Islet of Langerhans (tissue), 1 donor: Measurements from ENCODE around the gene CTRB1.
"Not testable (repeated sequence)": the region's sequence is repeated elsewhere in the genome, so short reads cannot be mapped to it uniquely, and the experiment has no call there.

Source experiments
- FAIRE-seq: peaks from one replicate; lab custom pipeline; 2011; peaks lifted over from hg19 to GRCh38; lab: Jason Lieb, UNC

CTRB1 gene

DNA sequence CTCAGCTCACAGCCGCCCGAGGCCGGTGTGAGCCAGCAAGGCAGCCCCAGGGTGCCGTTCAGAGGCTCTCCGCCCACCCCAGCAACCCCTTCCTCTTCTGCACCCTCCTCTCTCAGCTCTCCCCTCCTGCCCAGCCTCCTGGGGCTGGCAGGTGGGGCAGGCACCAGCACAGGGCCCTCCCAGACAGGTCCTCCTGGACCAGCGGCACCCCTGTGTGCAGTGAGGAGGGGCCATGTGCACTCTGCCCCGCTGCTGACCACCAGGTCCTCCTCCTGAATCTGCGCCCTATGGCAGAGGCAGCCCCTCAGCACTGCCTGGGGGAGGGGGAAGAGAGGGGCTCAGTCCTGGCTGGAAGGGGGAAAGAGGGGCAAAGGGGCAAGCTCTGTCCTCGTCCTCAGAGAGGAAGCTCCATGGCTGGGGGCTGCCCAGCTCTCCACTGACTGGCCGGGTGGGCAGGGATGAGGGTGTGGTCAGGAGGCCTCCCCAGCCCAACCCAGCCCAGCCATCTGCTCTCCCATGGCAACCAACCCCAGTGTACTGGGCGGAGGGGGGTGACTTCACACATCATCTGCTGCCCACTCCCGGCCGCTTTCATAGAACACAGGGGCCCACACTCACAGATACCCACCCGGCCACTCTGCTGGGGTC is 38.0 kb downstream of the CTRB1 start:
- FAIRE-seq = no peak

- FAIRE-seq = no peak
Measured at GRCh38 chr16:75257886-75258806, 39.4 kb downstream of the CTRB1 start.

DNA sequence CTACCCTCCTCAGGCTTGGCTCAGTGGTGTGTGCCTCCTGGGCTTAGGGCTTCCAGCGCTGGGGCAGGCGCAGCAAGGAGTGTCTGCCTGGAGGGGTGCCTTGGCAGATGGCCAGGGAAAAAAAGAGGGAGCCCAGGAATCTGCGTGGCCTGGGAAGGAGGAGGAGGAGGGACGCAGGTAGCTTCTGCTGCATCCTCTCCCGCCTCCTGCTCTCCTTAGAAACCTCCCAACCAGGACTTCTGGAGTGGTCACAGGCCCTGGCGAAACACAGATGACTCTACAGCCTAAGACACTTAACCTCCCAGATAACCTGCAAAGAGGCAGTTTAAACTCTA is 40.0 kb downstream of the CTRB1 start:
- no peak for FAIRE-seq

- FAIRE-seq = no peak
Measured at GRCh38 chr16:75260851-75261589, 42.2 kb downstream of the CTRB1 start.

DNA sequence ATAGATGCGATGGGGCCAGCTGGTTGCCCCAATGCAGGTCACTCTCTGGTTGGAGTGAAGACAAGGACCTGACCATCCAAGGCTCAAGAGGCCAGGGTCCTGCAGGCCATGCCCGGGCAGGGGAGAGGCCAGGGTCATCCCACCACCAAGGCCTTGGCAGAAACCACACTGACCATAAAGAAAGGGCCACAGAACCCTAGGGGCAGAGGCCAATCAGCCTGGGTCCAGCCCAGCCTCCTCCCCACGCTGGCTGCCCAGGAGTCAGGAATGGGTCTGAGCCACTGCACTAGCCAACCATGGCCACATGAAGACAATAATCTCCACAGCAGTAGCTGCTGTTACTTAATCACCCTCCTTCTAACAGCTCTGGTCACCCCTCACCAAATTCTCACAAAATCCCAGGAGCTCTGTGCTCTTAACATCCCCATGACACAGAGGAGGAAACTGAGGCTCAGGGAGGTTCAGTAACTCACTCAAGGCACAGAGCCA is 42.8 kb downstream of the CTRB1 start:
- FAIRE-seq = no peak

- FAIRE-seq = no peak
Measured at GRCh38 chr16:75262104-75262799, 43.5 kb downstream of the CTRB1 start.

DNA sequence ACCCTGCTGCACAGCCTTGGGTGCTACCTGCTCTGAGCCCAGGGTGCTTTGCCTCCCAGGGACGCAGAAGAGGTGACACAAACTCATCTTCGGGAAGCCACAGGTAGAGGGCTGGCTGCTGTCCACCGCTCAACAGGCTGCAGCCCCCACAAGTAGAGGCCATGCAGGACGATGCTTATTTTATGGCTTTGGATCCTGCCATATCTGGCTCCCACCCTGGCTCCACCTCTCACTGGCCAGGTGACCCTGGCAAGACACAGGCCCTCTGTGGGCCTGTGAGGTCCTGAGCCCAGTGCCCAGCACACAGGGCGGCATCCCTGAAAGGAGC is 44.0 kb downstream of the CTRB1 start:
- FAIRE-seq = no peak

DNA sequence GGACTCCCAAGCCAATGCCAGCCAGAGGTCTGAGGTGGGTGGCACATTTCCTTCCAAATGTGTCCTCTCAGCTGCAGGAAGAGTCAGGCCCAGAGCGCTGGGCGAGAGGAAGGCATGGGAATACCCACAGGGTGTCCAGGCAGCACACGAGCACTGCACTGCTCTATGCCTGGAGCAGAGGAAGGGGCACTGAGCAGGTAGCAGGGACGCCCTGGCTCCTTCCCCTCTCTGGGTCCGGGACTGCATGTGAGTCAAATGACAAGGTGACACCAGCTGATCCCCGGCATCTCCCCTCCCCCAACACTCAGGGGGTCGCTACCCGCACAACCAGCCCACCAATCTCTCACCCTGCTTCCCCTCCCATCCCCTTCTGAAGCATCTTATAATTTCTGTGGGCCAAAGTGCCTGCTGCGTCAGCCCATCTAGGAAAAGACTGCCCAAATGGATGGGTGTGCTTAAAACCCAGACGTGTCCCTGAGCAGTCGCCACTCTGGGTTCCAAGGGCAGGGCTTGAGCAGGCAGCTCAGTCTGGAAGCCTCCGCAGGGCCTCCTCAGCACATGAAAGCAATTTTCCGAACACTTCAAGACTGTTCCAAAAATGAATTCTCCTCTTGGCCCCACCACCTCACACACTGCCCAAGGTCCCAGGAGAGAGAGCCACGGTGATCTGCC is 44.6 kb downstream of the CTRB1 start:
- no peak for FAIRE-seq

GRCh38 chr16:75263963-75264445 is 45.2 kb downstream of the CTRB1 start:
- no peak for FAIRE-seq

DNA sequence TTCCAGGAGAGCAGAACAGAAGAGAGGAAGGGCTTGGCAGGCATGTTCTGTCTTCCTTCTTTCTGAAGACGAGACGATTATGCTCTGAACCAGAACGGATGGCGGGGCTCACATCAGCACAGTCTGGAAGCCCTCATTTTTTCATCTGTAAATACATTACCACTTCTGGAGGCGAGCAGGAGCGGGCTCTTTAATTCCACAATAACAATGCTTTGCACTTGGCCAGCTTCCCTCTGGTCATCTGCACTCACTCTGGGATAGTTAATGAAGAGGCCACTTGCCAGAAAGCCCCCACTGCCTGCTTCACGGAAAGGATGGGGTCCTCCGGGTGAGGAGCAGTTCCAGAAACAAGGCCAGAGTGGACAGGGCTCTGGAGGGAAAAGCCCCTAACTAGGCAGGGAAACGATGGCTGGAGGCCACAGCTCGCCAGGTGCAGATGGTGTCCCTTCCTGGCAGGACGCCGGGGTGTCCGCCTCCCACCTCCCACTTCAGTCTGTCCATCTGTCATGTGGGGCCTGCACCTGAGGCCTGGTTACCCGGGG is 45.7 kb downstream of the CTRB1 start:
- no peak for FAIRE-seq

DNA sequence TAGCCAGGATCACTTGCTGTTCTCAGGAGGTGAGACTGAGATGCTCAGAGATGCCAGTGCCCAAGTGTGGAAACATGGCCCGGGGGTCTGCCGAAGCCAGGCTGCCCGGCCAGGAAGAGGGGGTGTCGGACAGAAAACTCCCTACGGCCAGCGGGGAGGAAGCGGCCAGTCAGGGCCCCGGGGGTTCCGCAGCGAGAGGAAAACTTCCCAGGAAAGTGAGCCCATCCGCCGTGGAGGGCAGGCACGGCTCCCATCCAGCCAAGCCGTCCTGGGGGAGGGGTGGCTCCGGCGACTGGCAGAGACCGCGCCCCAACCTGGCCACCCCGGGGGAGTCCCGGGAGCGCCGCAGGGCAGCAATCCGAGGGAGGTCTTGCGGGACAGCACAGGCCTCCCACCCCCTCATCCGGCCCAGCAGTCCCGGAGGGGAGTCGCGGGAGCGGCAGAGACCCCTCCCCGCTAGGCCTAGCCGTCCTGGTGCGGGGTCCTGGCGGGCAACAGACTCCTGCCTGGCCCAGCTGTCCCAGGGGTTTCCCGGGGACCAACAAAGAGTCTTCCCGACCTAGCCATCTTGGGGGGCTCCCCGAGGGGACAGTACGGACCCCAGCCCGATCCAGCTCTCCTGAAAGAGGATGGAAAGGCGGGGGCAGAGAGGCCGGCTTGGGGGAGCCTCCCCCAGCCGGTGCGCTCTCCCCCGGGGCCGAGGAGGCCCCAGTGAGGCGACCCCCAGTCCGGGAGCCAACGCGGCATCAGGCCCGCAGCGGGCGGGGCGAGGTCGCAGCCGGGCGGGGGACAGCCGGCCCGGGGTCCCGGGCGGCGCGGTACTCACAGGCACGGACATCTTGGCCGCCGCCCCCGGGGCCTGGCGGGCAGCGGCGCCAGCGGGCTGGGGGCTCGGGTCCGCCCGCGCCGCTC is 46.5 kb downstream of the CTRB1 start:
- FAIRE-seq = no peak

GRCh38 chr16:75265911-75266701 is 47.3 kb downstream of the CTRB1 start:
- no peak for FAIRE-seq

DNA sequence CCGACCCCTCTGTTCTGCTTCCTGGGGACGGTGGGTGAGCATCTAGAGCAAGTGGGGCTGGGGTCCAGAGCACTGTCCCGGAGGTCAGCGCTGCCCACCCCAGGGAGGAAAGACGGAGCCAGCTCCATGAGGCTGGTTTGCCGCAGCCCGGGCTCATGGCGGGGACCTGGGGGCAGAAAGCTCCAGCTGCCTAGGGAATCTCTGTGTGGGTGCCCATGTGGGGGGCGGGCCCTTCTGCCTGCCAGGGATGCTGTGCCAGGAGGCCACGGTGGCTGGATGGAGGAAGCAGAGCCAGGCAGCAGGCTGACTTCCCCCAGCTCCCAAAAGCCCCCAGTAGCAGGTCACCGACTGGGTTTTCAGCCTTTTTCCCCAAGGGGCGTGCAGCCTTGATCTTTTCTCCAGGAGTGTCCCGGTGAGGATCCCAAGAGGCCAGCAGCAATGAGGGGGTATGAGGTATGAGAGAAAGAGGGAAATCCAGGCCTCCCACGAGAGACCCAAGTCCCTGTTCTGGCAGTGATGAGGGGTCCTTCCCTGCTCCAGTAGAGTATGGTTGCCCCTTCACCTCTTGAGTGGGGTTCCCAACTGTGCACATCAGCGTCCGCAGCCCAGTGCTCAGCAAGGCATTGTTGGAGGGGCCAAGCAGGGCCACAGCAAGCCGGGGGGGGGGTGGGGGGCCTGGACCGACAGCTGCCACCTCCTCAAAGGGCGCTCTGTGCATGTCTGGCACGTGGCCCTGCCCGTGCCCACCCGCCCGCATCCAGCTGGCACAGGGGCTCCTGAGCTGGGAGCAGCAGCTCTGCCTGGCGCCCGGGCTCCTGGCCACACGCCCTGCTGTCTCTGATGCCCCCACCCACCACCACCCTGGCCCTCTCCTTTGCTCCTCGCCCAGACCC is 48.2 kb downstream of the CTRB1 start:
- FAIRE-seq = no peak

DNA sequence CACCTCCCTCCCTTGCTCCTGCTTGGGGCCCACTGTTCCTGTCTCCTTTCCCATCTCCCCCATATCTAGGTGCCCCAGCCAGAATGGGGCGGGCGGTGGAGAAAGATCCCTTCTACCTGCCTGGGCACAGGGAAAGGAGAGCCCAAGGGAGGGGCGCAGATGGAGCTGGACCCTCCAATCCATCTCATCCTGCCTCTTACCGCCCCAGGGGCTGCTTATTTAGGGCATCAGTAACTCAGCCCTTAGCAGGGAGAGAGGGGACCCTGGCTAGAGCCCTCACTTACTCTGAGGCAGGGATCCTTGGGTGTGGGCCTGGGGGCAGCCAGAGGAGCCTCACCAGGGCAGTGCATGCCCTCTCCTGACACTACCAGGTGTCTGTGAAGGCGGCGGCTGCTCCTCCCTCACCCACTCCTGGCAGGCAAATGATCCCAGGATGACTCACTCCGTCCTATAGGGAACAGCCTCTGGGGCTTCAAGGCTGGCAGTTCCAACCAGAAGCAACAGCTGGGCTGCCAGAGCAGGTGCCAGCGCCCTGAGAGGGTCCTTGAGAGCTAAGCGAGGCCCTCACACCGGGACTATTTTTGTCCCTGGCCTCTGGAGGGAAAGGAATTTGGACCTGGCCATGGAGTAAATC is 49.0 kb downstream of the CTRB1 start:
- FAIRE-seq = no peak

- FAIRE-seq = not testable (repeated sequence)
Measured at GRCh38 chr16:75269358-75269757, 50.6 kb downstream of the CTRB1 start.

DNA sequence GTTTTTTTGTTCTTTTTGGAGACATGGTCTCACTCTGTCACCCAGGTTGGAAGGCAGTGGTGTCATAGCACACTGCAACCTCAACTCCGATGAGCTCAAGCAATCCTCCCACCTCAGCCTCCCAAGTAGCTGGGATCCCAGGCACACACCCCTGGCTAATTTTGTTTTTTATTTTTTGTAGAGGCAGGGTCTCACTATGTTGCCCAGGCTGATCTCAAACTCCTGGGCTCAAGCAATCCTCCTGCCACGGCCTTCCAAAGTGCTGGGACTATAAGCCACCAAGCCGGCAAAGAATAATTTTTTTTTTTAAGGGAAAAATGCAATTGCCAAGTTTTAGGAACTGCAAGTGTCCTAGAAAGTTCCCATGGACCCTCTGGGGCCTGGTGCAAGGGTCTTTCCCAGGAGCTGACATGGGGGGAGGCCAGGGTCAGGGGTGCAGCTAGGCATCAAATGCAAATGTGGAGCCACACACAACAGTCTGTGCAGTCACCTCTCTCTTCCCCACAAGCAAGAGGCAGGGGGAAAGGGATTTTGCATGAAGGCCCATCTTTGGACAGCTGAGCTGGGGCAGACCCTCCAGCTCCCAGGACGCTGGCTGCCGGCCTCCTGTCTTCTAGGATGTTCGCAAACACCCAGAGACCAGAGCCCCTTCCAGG is 52.8 kb downstream of the CTRB1 start:
- no peak for FAIRE-seq

GRCh38 chr16:75272097-75272551 is 53.3 kb downstream of the CTRB1 start:
- FAIRE-seq = no peak
